ENCODE data around the gene PSMG3. TPM values are rescaled to one million over a fixed set of nuclear protein-coding genes. Genes with fewer than 3 reads are reported as not detected.
"Not testable (repeated sequence)": the region's sequence is repeated elsewhere in the genome, so short reads cannot be mapped to it uniquely, and the experiment has no call there.

The PSMG3 gene
- total RNA-seq, 1 donor from 2014 or later, result 17.5 TPM

GRCh38 chr7:1526271-1526754 lies 43.5 kb downstream of the PSMG3 start:
- ATAC-seq (no peak), DNase-seq (ENCODE audit: low spot score) (no peak)
- intact Hi-C loops (cut with DNase I), result no loop called here

- ATAC-seq, result no peak
- intact Hi-C loops (cut with DNase I), result no loop called here
- no peak for DNase-seq (ENCODE audit: low spot score)
Observed at GRCh38 chr7:1525409-1525808, 44.4 kb downstream of the PSMG3 start.

DNA sequence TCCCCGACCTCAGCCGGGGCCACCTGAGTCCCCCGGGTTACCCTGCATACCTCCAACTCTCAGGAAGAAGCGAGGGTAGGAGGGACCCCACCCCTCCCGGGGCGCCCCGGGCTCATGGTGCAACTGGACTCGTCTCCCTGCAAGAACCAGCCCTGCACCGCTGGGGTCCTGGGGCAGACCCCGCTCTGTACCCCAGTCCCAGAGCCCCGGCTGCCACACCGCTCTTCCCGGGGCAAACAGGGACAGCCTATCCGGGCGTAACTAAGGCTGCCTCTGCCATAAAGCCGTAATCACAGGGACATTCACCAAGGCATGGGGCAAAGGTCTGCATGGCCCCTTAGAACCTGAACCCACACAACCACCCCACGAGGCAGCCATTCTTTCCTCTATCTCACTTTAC lies 46.0 kb downstream of the PSMG3 start:
- ATAC-seq (no peak), DNase-seq (ENCODE audit: low spot score) (no peak)
- intact Hi-C loops (cut with DNase I), result no loop called here

DNA sequence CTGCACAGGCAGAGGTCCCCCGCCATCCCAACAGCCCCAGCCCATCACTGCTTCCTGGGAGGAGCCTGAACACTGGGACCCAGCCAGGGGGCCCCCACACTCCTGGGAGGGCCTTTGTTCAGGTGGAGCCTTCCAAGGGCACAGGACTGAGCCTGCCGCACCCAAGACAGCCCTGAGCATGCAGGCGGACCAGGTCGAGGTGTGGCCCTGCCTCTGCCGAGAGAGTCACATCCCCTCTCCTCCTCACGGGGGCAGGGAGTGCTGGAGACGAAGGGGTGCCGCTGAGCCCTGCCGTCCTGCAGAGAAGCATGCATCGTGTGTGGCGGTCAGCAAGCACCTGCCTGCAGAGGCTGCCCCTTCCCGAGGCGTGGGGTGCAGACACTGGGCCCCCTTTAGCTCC lies 46.6 kb downstream of the PSMG3 start:
- DNase-seq (ENCODE audit: low spot score) (no peak), ATAC-seq (no peak)

GRCh38 chr7:1521456-1521855 lies 48.4 kb downstream of the PSMG3 start:
- intact Hi-C loops (cut with DNase I), result no loop called here
- no peak for DNase-seq (ENCODE audit: low spot score)
- no peak for ATAC-seq

More for the DNA sequence above, 46.6 kb downstream of the PSMG3 start:
- intact Hi-C loops (cut with DNase I), result no loop called here

- DNase-seq (ENCODE audit: low spot score), result no peak
- intact Hi-C loops (cut with DNase I), result no loop called here
- no peak for ATAC-seq
Observed at GRCh38 chr7:1520539-1521234, 49.1 kb downstream of the PSMG3 start.

- intact Hi-C loops (cut with DNase I); DNase-seq (ENCODE audit: low spot score); ATAC-seq: not testable (repeated sequence)
Observed at GRCh38 chr7:1519322-1519922, 50.4 kb downstream of the PSMG3 start.

Other genes with a start within 250 kb of the PSMG3 start
- 127 TPM for gene MICALL2, start 110.6 kb downstream of the PSMG3 start, total RNA-seq
- gene INTS1, start 65.6 kb downstream of the PSMG3 start, total RNA-seq, result 78.4 TPM
- gene MAFK, start 39.3 kb downstream of the PSMG3 start, total RNA-seq, result 57.2 TPM
- 0.27 TPM for gene TMEM184A, start 13.8 kb downstream of the PSMG3 start, total RNA-seq
- gene ELFN1, start 100.2 kb upstream of the PSMG3 start, total RNA-seq, result 2.4 TPM